ENCODE results near the gene RAB7A. TPM values are rescaled to one million over a fixed set of nuclear protein-coding genes. Genes with fewer than 3 reads are reported as not detected.

The RAB7A gene
- total and polyA plus RNA-seq, 10 of the 15 experiments (the other 5 are each of a cell fraction or from before 2014, with no cell fraction given) = 40.3 to 212 (median 160) TPM

- H3K9me3 ChIP-seq (replicated peaks; ENCODE audit: control insufficient read depth, insufficient read depth, low read length) = no peaks in the 10 kb centered on the region
- intact Hi-C loops (cut with micrococcal nuclease; ENCODE audit: unreplicated experiment) (no loop called here), in situ Hi-C loops (cut with MboI) (no loop called here)
- H3K27me3 ChIP-seq (replicated peaks in 1 of 2; ENCODE audit: control insufficient read depth in 2 of 2, insufficient read depth in 2 of 2, low read length in 1 of 2) = no peaks in the 10 kb centered on the region
- no peak for DNase-seq (ENCODE audit: low read depth, low spot score)
- H3K4me1 ChIP-seq (ENCODE audit: control insufficient read depth, insufficient read depth, low read length) = peaks cover 8% of the 10 kb centered on the region; the same call in 1 of the 2 replicates
- ChIA-PET POLR2A (interaction anchor here (0.7 kb wide), 1 partner anchor 34 kb away, joined by 6 read pairs; no protein-coding TSS in a partner anchor), SMC1A (ENCODE audit: uncharacterized antibody, unreplicated experiment) (interaction anchor here (1.1 kb wide), 1 partner anchor 8 kb away, joined by 3 read pairs; no protein-coding TSS in a partner anchor), RAD21 (ENCODE audit: unreplicated experiment) (no interaction called here), CTCF (no interaction called here)
- H3K9ac ChIP-seq (ENCODE audit: control insufficient read depth, insufficient read depth, low read length) = no peak overlapping the region
- 77% methylated on average over 6 of the region's 6 CpGs for WGBS (ENCODE audit: insufficient coverage, insufficient replicate concordance, low lambda C conversion rate, missing lambda C conversion rate)
- H3K4me2 ChIP-seq (ENCODE audit: control insufficient read depth, insufficient read depth) = no peak overlapping the region
- no peak overlapping the region for H2AFZ ChIP-seq (ENCODE audit: control insufficient read depth, low read depth, low read length)
- BruUV-seq (replicated peaks) = no TSS peak
- H3K79me2 ChIP-seq (ENCODE audit: control insufficient read depth, insufficient read depth, low read length) = peaks cover 30% of the 10 kb centered on the region
- no peaks in the 10 kb centered on the region for H3K36me3 ChIP-seq (ENCODE audit: control insufficient read depth in 2 of 2, insufficient read depth in 2 of 2, low read length in 1 of 2)
- FAIRE-seq = no peak
- ATAC-seq = no peak
- H4K20me1 ChIP-seq (ENCODE audit: control insufficient read depth, insufficient read depth) = peaks cover 6% of the 10 kb centered on the region
- H3K27ac ChIP-seq (ENCODE audit: control insufficient read depth, insufficient read depth) = no peak overlapping the region
- H3K4me3 ChIP-seq = no peak overlapping the region
- TF ChIP-seq MEF2A (IDR thresholded peaks at IDR 0.05; ENCODE audit: insufficient read depth, low read depth, low read length) (no peak), GABPA (IDR thresholded peaks at IDR 0.05; ENCODE audit: low read depth) (no peak), ZBTB33 (IDR thresholded peaks at IDR 0.05) (no peak), MTA2 (IDR thresholded peaks at IDR 0.05; ENCODE audit: low read depth) (no peak), ATF3 (IDR thresholded peaks at IDR 0.05; ENCODE audit: borderline replicate concordance, extremely low read depth, low read depth, low read length) (no peak), POLR2A (IDR thresholded peaks at IDR 0.05; ENCODE audit: low read depth, low read length) (no peak), SKIL (IDR thresholded peaks at IDR 0.05; ENCODE audit: low read depth, poor library complexity, severe bottlenecking) (no peak)
- TF ChIP-seq, protein P1, sequence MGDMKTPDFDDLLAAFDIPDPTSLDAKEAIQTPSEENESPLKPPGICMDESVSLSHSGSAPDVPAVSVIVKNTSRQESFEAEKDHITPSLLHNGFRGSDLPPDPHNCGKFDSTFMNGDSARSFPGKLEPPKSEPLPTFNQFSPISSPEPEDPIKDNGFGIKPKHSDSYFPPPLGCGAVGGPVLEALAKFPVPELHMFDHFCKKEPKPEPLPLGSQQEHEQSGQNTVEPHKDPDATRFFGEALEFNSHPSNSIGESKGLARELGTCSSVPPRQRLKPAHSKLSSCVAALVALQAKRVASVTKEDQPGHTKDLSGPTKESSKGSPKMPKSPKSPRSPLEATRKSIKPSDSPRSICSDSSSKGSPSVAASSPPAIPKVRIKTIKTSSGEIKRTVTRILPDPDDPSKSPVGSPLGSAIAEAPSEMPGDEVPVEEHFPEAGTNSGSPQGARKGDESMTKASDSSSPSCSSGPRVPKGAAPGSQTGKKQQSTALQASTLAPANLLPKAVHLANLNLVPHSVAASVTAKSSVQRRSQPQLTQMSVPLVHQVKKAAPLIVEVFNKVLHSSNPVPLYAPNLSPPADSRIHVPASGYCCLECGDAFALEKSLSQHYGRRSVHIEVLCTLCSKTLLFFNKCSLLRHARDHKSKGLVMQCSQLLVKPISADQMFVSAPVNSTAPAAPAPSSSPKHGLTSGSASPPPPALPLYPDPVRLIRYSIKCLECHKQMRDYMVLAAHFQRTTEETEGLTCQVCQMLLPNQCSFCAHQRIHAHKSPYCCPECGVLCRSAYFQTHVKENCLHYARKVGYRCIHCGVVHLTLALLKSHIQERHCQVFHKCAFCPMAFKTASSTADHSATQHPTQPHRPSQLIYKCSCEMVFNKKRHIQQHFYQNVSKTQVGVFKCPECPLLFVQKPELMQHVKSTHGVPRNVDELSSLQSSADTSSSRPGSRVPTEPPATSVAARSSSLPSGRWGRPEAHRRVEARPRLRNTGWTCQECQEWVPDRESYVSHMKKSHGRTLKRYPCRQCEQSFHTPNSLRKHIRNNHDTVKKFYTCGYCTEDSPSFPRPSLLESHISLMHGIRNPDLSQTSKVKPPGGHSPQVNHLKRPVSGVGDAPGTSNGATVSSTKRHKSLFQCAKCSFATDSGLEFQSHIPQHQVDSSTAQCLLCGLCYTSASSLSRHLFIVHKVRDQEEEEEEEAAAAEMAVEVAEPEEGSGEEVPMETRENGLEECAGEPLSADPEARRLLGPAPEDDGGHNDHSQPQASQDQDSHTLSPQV (IDR thresholded peaks at IDR 0.05) = no peak
- TF ChIP-seq, protein P2, sequence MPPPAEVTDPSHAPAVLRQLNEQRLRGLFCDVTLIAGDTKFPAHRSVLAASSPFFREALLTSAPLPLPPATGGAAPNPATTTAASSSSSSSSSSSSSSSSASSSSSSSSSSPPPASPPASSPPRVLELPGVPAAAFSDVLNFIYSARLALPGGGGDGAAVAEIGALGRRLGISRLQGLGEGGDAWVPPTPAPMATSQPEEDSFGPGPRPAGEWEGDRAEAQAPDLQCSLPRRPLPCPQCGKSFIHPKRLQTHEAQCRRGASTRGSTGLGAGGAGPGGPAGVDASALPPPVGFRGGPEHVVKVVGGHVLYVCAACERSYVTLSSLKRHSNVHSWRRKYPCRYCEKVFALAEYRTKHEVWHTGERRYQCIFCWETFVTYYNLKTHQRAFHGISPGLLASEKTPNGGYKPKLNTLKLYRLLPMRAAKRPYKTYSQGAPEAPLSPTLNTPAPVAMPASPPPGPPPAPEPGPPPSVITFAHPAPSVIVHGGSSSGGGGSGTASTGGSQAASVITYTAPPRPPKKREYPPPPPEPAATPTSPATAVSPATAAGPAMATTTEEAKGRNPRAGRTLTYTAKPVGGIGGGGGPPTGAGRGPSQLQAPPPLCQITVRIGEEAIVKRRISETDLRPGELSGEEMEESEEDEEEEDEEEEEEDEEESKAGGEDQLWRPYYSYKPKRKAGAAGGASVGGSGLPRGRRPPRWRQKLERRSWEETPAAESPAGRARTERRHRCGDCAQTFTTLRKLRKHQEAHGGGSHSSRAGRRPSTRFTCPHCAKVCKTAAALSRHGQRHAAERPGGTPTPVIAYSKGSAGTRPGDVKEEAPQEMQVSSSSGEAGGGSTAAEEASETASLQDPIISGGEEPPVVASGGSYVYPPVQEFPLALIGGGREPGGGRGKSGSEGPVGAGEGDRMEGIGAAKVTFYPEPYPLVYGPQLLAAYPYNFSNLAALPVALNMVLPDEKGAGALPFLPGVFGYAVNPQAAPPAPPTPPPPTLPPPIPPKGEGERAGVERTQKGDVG (CRISPR knock-in tag; IDR thresholded peaks at IDR 0.05) = no peak
- TF ChIP-seq, protein P3, sequence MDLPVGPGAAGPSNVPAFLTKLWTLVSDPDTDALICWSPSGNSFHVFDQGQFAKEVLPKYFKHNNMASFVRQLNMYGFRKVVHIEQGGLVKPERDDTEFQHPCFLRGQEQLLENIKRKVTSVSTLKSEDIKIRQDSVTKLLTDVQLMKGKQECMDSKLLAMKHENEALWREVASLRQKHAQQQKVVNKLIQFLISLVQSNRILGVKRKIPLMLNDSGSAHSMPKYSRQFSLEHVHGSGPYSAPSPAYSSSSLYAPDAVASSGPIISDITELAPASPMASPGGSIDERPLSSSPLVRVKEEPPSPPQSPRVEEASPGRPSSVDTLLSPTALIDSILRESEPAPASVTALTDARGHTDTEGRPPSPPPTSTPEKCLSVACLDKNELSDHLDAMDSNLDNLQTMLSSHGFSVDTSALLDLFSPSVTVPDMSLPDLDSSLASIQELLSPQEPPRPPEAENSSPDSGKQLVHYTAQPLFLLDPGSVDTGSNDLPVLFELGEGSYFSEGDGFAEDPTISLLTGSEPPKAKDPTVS (IDR thresholded peaks at IDR 0.05; ENCODE audit: low read depth, low read length) = no peak
Observed at GRCh38 chr3:128723477-128723876, 2.5 kb upstream of the RAB7A start.

All from GM12878 (cell line).